Liver (tissue), 9 donors: ENCODE data around the gene PALLD. TPM values are rescaled to one million over a fixed set of nuclear protein-coding genes. Genes with fewer than 3 reads are reported as not detected.

Source experiments
- DNase-seq: peaks from one replicate; pipeline ENCODE4 v3.0.0-alpha.2; 2017; ENCODE audit warnings: low spot score
- H3K27ac ChIP-seq, 2 donors: one replicate each; pipeline ENCODE4 v1.7.0; 2013; ENCODE audit warnings: inconsistent platforms in 2 of 2, low read length in 2 of 2, control low read depth in 1 of 2, low read depth in 1 of 2, mild to moderate bottlenecking in 1 of 2
- H3K27me3 ChIP-seq, 4 donors: one replicate each; pipeline versions ENCODE4 v1.6.1 to v1.7.0; 2013; ENCODE audit warnings: low read length in 3 of 4, inconsistent platforms in 1 of 4, mild to moderate bottlenecking in 1 of 4, moderate library complexity in 1 of 4; ENCODE audit not compliant: control insufficient read depth in 4 of 4, insufficient read depth in 4 of 4
- H3K36me3 ChIP-seq, 4 donors: one replicate each; pipeline versions ENCODE4 v1.6.1 to v1.7.0; 2013; ENCODE audit warnings: low read length in 3 of 4, mild to moderate bottlenecking in 3 of 4, low read depth in 1 of 4, moderate library complexity in 1 of 4; ENCODE audit not compliant: control insufficient read depth in 4 of 4, insufficient read depth in 3 of 4
- H3K4me1 ChIP-seq, 4 donors: one replicate each; pipeline versions ENCODE4 v1.6.1 to v1.7.0; 2013; ENCODE audit warnings: low read length in 3 of 4, mild to moderate bottlenecking in 3 of 4, moderate library complexity in 1 of 4; ENCODE audit not compliant: control insufficient read depth in 4 of 4, insufficient read depth in 4 of 4
- H3K4me3 ChIP-seq, 3 donors: one replicate each; pipeline versions ENCODE4 v1.6.1 to v1.7.0; 2013; ENCODE audit warnings: low read length in 3 of 3, control low read depth in 1 of 3, low read depth in 1 of 3, mild to moderate bottlenecking in 1 of 3
- H3K9ac ChIP-seq, 2 donors: one replicate each; pipeline ENCODE4 v1.7.0; 2013; ENCODE audit warnings: low read length in 2 of 2, mild to moderate bottlenecking in 2 of 2, moderate library complexity in 2 of 2, control low read depth in 1 of 2, low read depth in 1 of 2
- H3K9me3 ChIP-seq, 4 donors: one replicate each; pipeline versions ENCODE4 v1.6.1 to v1.7.0; 2013; ENCODE audit warnings: low read length in 3 of 4; ENCODE audit not compliant: control insufficient read depth in 4 of 4
- EGR1 ChIP-seq, 2 donors: IDR thresholded peaks; 2 replicates each; pipeline ENCODE4 v1.6.1; 2016 to 2018; ENCODE audit warnings: antibody characterized with exemption in 2 of 2, low read depth in 2 of 2
- GABPA ChIP-seq, 2 donors: IDR thresholded peaks in 1 of 2; conservative IDR thresholded peaks in 1 of 2; 2 replicates each; pipeline ENCODE4 v1.6.1; 2016; ENCODE audit warnings: antibody characterized with exemption in 2 of 2, mild to moderate bottlenecking in 1 of 2, moderate library complexity in 1 of 2
- HNF4A ChIP-seq, 2 donors: conservative IDR thresholded peaks; 2 replicates each; pipeline ENCODE4 v1.6.1; 2016; ENCODE audit warnings: antibody characterized with exemption in 2 of 2, mild to moderate bottlenecking in 2 of 2
- HNF4G ChIP-seq: IDR thresholded peaks from 2 replicates; pipeline ENCODE4 v1.6.1; 2016; ENCODE audit warnings: antibody characterized with exemption
- JUND ChIP-seq, 2 donors: IDR thresholded peaks; 2 replicates each; pipeline ENCODE4 v1.6.1; 2016; ENCODE audit warnings: antibody characterized with exemption in 2 of 2
- RAD21 ChIP-seq, 2 donors: IDR thresholded peaks; 2 replicates each; pipeline ENCODE4 v1.6.1; 2016; ENCODE audit warnings: antibody characterized with exemption in 2 of 2, mild to moderate bottlenecking in 2 of 2
- SP1 ChIP-seq: IDR thresholded peaks from 2 replicates; pipeline ENCODE4 v1.6.1; 2018; ENCODE audit warnings: antibody characterized with exemption, mild to moderate bottlenecking
- TAF1 ChIP-seq: conservative IDR thresholded peaks from 2 replicates; pipeline ENCODE4 v1.6.1; 2016; ENCODE audit warnings: antibody characterized with exemption, mild to moderate bottlenecking
- YY1 ChIP-seq: IDR thresholded peaks from 2 replicates; pipeline ENCODE4 v1.6.1; 2016; ENCODE audit warnings: antibody characterized with exemption, mild to moderate bottlenecking
- WGBS: extraction: QIAGEN DNeasy Blood & Tissue Kit; methylation state at CpG from one replicate; pipeline ENCODE4 v1.1.7; 2013; 5-methylcytosine and 5-hydroxymethylcytosine counted together
- polyA plus RNA-seq, 2 donors: library from polyadenylated mRNA; stranded (reverse) in 1 of 2; unstranded in 1 of 2; fragments of 200-250 nt in 1 of 2; fragments of >200 nt in 1 of 2; fragmentation: Nextera tagmentation in 1 of 2; extraction: Ambion mirVana in 1 of 2; gene quantifications; one replicate each; pipeline versions ENCODE4 v1.2.1 to v1.2.3, GENCODE V29; 2013 to 2015
- total RNA-seq, 2 donors: library from RNA; depleted of rRNA; stranded (reverse); fragments of >200 nt; gene quantifications; one replicate each; pipeline ENCODE4 v1.2.3, GENCODE V29; 2014
- TF ChIP-seq, protein P1 (sequence below): IDR thresholded peaks from 2 replicates; pipeline ENCODE4 v1.6.1; 2016; ENCODE audit warnings: antibody characterized with exemption
- TF ChIP-seq, protein P2 (sequence below): IDR thresholded peaks from 2 replicates; pipeline ENCODE4 v1.6.1; 2016; ENCODE audit warnings: antibody characterized with exemption
- TF ChIP-seq, protein P3 (sequence below): IDR thresholded peaks from 2 replicates; pipeline ENCODE4 v1.6.1; 2016; ENCODE audit warnings: antibody characterized with exemption
- TF ChIP-seq, protein P4 (sequence below): IDR thresholded peaks from 2 replicates; pipeline ENCODE4 v1.6.1; 2016; ENCODE audit warnings: antibody characterized with exemption, mild to moderate bottlenecking
- donor health status: healthy.
- donor health status: healthy.
- donor health status: healthy.
- donor health status: healthy.
- donor health status: healthy.

Gene PALLD
- total and polyA plus RNA-seq, 4 donors = 9.0 to 26.3 (median 14.7) TPM

DNA sequence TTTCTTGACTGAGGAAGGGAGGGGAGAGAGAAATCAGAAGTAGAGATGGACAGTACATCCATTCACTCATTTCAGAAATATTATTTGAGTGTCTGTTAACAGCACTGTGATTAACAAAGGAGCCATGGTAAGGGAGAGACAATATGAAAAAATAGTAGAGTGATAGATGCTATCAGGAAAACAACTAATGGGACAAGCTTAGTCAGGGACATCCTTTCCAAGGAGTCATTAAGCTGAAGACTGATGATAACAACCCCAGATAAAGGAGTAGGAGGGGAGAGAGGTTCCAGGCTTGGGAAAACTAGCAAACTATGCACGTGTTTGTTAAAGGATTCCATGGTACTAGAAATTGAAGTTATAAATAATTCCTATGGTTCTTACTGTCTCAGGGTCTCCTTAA, 391.0 kb downstream of the PALLD start:
- Histone ChIP-seq H3K4me3 (no peak overlapping the region), H3K9me3 (no peaks in the 10 kb centered on the region), H3K36me3 (peaks cover 0 to 14% (median 1%) of the 10 kb centered on the region in 4 donors), H3K4me1 (peaks cover 0 to under 1% (median 0%) of the 10 kb centered on the region in 4 donors), H3K9ac (no peak overlapping the region), H3K27ac (no peak overlapping the region), H3K27me3 (no peaks in the 10 kb centered on the region)
- no peak for DNase-seq
- WGBS = 82% methylated on average over 1 of the region's 1 CpG
- TF ChIP-seq GABPA (IDR thresholded peaks at IDR 0.05 in 1 of 2, conservative IDR thresholded peaks at IDR 0.05 in 1 of 2) (no peak), SP1 (no peak), HNF4G (no peak), EGR1 (IDR thresholded peaks at IDR 0.05; ENCODE audit: low read depth in 2 of 2) (no peak)
- TF ChIP-seq, protein P1, sequence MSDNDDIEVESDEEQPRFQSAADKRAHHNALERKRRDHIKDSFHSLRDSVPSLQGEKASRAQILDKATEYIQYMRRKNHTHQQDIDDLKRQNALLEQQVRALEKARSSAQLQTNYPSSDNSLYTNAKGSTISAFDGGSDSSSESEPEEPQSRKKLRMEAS = no peak

DNA sequence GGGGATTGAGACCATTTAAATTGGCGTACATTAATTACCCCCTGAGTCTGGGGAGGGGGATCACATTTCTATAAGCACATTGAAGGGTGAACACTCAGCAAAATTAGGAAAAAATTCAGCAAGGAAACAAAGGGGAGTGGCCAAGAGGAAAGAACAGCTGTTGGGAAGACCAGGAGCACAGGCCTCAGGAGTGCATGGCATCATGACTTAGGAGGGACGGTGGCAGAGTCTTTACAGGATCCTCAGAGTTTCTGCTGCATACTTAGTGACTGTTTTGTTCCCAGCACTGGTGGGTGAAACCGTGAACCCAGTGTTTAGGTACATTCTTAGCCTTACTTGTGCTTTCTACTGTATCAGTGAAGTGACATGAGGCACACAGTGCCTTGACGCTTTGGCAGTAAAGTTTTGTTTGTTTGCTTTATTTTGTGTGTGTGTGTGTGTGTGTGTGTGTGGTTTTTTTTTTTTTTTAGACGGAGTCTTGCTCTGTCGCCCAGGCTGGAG, 391.9 kb downstream of the PALLD start:
- H3K4me1 ChIP-seq = peaks cover 0 to 10% (median 2%) of the 10 kb centered on the region in 4 donors
- 89% methylated on average over 6 of the region's 6 CpGs for WGBS
- H3K4me3 ChIP-seq = no peak overlapping the region
- no peaks in the 10 kb centered on the region for H3K9me3 ChIP-seq
- no peaks in the 10 kb centered on the region for H3K27me3 ChIP-seq
- H3K36me3 ChIP-seq = peaks cover 0 to 14% (median 1%) of the 10 kb centered on the region in 4 donors
- no peak overlapping the region for H3K27ac ChIP-seq
- no peak overlapping the region for H3K9ac ChIP-seq
- TF ChIP-seq JUND (IDR thresholded peaks at IDR 0.05) (no peak), HNF4A (conservative IDR thresholded peaks at IDR 0.05) (no peak), HNF4G (no peak), RAD21 (IDR thresholded peaks at IDR 0.05) (no peak), YY1 (no peak), TAF1 (no peak), SP1 (no peak), EGR1 (IDR thresholded peaks at IDR 0.05; ENCODE audit: low read depth in 2 of 2) (no peak)
- TF ChIP-seq, protein P2, sequence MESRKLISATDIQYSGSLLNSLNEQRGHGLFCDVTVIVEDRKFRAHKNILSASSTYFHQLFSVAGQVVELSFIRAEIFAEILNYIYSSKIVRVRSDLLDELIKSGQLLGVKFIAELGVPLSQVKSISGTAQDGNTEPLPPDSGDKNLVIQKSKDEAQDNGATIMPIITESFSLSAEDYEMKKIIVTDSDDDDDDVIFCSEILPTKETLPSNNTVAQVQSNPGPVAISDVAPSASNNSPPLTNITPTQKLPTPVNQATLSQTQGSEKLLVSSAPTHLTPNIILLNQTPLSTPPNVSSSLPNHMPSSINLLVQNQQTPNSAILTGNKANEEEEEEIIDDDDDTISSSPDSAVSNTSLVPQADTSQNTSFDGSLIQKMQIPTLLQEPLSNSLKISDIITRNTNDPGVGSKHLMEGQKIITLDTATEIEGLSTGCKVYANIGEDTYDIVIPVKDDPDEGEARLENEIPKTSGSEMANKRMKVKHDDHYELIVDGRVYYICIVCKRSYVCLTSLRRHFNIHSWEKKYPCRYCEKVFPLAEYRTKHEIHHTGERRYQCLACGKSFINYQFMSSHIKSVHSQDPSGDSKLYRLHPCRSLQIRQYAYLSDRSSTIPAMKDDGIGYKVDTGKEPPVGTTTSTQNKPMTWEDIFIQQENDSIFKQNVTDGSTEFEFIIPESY = no peak
- TF ChIP-seq, protein P1 = no peak
- TF ChIP-seq, protein P3, sequence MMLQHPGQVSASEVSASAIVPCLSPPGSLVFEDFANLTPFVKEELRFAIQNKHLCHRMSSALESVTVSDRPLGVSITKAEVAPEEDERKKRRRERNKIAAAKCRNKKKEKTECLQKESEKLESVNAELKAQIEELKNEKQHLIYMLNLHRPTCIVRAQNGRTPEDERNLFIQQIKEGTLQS = no peak
- TF ChIP-seq, protein P4, sequence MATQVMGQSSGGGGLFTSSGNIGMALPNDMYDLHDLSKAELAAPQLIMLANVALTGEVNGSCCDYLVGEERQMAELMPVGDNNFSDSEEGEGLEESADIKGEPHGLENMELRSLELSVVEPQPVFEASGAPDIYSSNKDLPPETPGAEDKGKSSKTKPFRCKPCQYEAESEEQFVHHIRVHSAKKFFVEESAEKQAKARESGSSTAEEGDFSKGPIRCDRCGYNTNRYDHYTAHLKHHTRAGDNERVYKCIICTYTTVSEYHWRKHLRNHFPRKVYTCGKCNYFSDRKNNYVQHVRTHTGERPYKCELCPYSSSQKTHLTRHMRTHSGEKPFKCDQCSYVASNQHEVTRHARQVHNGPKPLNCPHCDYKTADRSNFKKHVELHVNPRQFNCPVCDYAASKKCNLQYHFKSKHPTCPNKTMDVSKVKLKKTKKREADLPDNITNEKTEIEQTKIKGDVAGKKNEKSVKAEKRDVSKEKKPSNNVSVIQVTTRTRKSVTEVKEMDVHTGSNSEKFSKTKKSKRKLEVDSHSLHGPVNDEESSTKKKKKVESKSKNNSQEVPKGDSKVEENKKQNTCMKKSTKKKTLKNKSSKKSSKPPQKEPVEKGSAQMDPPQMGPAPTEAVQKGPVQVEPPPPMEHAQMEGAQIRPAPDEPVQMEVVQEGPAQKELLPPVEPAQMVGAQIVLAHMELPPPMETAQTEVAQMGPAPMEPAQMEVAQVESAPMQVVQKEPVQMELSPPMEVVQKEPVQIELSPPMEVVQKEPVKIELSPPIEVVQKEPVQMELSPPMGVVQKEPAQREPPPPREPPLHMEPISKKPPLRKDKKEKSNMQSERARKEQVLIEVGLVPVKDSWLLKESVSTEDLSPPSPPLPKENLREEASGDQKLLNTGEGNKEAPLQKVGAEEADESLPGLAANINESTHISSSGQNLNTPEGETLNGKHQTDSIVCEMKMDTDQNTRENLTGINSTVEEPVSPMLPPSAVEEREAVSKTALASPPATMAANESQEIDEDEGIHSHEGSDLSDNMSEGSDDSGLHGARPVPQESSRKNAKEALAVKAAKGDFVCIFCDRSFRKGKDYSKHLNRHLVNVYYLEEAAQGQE = no peak
- DNase-seq = no peak
